ENCODE data around the gene NKAIN2.

Gene NKAIN2

DNA sequence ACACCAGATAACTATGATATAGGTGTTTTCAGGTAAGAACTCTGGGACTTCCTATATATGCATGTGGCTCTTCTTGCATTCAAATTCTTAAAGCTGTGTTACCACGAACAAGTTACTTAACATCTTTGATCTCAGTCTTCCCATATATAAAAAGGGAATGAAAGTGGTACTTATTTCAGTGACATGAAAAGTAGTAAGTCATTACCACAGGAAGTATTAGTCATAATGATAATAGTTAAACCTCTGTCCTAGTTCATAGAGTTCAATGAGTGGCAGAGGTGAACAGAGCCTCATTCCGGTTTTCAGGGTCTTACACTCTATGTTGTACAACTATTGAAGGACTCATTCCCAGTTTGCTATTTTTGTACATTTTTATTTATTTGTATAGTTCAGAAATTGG is 237.0 kb downstream of the NKAIN2 start:
- no peak for DNase-seq

DNA sequence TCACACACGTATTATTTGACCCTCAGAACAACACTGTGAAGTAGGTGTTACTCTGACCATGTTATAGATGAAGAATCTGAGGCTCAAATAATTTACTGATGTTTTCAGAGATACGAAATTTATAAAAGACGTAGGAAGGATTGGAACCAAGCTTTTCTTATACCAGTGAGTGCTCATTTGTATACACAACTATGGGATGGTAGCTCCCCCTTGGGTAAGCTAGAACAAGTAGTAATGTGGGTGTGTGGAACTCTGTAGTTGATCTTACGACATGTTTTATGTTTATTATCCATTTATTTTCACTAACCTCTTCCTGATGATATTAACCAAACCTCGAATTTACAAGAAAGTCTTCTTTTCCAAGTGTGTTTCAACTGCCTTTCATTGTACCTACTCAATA is 248.5 kb downstream of the NKAIN2 start:
- no peak for DNase-seq

DNA sequence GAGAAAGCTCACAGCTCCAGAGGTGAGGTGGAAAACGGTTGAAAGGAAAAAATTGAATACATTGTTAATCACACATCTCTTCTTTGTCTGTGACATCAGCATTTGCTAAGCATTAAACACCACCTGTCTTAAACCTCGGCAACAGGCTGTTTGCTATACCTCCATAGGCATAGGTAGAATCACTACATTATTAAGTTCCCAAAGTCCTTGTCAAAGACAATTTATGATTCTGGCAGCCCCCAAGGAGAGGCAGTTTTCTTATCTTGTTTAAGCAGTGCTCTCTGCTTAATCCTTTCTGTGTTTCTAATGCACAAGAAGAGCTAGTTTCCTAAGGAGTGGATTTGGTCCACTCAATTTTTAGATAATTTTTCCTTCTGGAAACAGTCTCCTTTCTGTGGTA is 249.7 kb downstream of the NKAIN2 start:
- DNase-seq = no peak

DNA sequence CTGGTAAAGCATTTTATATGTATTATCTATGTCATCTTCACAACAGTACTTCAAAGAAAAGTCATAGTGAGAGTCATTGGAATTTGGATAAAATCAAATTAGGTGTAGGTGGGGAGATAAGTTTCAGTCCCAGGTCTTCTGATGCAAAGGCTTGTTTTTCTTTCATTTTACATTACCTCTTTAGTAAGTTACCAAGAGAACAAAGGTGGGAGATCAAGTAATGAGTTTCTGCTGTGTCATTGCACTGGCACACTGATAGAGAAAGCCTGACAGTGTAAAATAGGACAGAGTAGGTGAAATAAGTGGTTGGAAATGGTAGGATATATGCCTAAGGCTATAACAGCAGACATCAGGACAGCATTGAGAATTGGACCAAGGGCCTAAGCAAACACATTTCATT is 250.4 kb downstream of the NKAIN2 start:
- no peak for DNase-seq

DNA sequence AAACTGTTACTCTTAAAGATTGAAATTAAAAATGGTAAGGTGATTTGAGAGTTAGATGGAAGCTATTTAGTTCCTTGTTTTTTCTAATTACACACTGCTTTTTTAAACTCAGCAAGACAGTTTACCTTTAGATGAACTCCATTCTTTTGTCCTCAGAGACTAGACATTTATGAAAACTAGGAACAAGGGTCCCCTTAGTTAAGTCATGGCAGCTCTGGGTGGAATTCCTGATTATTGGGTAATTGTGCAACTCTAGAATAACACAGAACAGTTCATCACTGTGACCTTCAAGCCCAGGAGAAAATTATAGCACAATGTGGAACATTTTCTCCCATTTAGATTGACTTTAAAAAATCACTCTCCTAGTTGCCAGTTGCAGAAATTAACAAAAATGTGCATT is 251.7 kb downstream of the NKAIN2 start:
- DNase-seq = no peak

DNA sequence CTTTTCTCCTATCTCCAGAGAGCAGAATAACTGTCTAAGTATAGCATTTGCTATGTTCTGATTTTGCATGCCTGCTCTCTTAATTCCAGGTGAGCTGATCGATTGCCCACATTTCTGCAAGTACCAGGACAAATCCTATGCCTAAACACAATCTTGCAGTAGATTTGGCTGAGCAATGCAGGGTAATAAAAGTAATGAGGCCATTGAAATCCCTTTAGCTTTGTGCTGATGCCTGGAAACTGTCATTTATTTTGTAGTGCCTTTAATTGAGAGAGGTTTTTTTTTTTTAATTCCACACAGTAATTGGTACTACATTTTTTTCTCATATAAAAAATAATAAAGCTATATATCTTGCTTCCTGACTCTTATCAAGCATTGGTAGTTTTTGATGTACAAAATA is 252.3 kb downstream of the NKAIN2 start:
- no peak for DNase-seq

DNA sequence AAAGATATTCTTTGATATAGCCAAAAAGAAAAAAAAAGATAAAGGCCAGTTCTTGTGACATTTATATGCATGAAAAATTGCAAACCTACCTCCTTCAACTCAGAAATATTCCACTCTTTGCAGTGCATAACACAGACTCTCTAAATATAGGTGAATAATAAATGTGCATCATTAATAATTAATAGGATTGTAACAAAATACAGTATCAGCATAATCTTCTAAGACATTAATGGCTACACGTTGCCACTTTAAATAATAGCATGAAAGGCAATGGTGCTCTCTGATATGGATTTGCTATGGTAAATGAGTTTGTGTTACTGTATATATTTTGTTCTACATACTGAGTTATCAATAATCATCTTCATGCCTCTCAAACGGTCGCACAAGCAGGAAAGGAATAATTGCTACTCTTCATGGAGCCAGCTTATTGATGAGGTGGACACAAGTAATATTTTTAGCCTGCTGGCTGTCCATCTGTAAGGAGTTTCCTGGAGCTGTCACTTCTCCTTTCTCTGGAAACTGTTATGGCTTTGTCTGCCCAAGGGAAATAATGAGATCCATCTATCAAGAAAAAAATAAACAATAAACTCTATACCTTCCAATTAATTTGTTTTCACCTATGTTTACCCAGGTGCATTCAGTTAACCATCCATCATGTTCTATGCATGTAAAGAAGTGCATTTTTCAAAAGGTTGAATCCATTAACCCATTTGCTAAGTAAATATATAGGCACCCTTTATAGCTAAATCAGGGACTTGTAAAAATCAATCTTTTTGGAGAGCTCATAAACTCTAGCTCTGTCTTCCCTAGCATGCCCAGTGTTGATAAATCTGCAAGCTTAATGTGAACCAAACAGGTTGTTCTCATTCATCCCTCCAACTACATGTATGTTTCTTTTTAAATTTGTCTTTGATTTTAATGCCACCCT is 253.0 kb downstream of the NKAIN2 start:
- no peak for DNase-seq

DNA sequence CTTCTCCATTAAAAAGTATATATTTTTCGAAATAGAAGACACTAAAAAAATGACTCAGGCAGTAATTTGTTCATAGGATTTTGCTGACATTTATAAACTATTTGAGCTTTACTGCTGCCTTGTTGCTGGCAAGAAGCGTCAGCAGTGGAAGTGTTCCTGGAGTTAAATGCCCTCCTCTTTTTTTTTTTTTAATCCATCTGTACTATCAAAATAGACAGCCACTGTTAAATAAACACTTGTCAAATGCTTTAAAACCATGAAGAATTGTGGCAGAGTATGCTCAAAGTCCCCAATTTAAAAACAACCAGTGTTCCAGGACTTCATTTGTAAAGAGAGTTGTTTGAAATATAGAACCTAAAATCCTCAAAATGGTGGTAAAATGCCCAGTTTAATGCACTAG is 253.8 kb downstream of the NKAIN2 start:
- DNase-seq = no peak

DNA sequence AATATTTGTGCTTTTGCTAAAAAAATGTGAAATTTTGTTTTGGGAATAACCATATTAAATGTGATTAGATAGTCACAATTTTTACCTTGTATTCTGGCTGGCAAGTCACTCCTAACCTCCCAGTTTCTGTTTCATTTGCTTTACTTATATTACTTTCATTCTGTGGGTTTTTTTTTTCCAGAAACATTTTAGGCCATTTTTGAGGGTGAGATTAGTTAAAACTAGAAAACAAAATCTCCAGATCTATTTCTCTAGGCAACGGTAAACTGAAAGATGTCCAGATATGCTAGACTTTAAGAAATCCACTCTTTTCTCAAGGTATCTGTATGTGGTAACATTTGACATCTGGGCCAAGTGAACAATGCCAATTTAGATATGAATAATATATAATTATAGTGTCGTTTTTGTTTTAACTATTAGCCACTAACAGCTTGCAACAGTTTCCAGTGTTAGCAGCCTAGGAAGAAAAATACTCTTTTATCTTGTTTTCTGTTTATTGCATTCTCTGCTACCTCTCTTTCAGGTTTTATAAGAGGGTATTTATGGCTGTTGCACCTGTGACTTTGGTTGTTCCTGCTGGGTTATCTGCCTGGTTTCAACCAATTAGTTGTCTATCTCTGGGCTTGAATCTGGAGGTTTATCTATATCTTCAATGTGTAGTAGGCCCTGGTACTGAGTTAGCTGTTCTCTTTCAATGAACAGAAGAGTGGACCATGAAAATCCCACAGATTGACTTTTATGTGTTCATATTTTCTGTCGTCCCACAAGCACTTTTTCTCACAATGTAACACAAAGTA is 260.9 kb downstream of the NKAIN2 start:
- no peak for DNase-seq

DNA sequence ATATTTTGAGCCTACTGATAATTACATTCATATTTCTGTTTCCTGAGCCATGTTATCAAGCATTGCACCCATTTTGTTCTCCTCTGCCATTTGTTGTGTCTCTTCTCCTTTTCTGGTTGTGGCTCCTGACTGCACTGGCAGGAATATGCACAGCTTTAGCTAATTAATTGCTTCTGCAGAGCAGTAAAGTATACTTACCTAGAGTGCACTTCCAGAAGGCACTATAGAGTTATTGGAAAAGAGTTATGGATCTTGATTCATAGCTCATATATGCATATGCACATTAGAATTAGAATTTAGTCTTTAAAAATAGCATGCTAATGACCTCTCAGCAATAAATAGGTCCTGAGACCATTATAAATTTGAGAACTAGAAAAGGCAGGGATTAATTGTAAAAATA is 262.6 kb downstream of the NKAIN2 start:
- DNase-seq = no peak

DNA sequence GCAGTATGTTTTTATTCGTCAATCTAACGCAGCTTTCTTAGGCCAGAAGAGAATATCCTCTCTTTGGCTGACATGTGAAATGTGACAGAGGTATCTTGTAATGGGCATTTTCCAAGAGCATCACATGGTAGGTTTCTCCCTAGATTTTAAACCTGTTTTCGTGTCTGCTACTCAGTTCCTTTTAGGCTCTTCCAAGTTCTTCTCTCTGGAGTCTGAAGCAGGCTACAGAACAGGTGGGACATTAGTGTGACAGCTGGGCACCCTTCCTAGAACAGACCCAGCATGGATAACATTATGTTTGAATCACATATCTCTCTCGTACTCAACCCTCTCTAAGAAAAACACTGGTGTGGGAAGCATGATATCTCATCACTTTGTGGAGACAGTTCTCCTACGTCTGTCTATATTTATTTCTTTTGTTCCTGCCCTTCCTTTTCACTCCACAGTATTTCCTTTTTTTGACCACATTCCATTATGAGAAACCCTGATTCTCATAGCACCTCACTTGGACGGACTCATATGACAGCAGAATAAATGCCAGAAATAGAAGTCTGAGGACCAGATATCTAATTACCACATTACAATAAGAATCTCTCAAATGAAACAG is 263.4 kb downstream of the NKAIN2 start:
- no peak for DNase-seq

DNA sequence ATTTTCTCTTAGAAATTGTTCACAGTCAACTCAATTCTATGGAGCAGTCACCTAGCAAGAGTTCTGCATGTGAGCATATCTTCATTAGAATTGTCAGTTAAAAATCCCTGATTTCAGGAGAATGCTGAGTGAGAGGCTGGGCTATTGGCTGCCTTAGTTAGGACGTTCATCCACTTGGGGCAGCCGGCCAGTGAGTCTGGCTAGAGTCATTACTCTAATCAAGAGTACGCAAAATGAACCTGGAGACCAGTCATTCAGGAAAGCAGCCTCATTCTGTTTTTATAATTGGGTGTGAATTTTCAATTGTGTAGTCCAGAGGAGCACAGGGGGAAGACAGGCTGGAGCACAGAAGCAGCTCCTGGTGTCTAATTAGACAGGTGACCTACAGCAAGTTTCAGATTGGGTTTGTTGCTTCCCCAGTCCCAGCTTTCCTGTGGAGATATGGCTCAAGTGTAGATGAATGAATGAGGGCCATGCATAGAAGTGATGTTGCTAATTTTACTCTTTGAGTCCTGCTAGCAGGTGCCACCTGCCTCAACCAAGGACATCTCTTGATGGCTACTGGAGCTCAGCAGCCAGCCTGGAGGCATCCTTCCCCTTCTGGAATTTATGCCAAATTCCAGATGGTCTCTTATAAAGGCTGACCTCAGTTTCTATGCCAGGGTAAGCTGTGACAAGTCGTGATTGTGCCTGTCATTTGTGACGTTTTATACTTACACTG is 265.7 kb downstream of the NKAIN2 start:
- no peak for DNase-seq

DNA sequence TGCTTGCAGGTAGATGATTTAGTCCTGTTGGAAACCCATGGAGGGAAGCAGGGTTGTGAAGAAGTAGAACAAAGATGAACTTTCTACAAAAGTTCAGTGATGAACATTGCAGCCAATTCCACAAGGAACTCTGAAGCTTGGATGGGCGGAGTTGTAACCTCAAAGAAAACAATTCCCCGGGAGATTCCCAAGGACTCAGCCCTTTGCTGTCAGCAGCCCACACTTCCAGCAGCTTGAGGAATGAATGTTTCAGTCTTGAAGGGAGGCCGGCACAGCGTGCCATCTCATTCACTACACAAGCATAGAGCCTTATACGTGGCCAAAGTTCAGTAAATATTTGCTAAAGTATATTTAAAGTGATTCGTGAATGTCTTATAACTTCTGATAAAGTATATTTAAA is 269.4 kb downstream of the NKAIN2 start:
- DNase-seq = no peak

DNA sequence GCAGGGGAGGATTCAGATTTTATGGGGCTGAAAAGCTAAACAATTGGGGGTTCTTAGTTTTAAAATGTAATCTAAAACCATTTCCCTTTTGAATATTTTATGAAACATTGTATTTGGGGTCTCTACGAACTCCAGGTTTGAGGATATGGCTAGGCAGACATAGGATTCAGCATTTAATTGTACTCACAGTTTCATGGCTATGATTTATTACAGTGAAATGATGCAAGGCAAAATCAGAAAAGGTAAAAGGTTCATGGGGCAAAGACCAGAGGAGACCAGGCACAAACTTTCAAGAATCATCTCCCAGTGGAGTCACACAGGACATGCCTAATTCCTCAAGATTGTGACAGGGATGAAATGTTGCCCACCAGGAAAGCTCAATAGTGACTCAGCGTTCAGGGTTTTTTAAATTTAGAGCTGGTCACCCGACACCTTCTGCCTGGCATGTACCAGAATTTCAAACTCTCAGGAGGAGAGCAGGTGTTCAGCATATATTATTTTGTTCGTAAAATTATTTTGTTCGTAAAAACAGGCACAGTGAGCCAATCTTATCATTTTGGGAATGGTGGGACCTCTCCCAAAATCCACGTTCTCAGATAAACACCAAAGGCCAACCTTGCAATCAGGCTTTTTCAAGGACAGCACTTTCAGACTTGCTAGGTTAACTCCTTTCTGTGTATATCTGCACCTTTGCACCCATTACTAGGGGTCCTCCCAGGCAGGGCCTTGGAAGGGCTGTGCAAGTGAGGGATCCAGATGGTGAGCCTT is 270.3 kb downstream of the NKAIN2 start:
- DNase-seq = no peak

DNA sequence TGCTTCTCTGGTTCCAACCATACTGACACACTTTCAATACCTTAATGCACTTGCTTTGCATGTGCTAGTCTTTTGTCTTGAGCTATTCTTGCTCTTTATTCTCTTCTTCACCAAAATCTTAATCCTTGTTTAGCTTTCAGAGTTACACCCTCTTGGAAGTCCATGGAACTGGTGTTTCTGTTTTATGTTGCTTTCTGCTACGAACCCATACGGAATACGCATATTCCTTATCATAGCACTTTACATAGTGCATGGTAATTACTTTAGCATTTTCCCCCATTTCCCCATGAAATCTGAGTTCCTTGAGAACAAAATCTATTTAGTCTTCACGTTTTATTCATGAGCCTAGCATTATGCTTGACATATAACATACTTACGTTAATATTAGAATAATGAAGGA is 270.9 kb downstream of the NKAIN2 start:
- no peak for DNase-seq

DNA sequence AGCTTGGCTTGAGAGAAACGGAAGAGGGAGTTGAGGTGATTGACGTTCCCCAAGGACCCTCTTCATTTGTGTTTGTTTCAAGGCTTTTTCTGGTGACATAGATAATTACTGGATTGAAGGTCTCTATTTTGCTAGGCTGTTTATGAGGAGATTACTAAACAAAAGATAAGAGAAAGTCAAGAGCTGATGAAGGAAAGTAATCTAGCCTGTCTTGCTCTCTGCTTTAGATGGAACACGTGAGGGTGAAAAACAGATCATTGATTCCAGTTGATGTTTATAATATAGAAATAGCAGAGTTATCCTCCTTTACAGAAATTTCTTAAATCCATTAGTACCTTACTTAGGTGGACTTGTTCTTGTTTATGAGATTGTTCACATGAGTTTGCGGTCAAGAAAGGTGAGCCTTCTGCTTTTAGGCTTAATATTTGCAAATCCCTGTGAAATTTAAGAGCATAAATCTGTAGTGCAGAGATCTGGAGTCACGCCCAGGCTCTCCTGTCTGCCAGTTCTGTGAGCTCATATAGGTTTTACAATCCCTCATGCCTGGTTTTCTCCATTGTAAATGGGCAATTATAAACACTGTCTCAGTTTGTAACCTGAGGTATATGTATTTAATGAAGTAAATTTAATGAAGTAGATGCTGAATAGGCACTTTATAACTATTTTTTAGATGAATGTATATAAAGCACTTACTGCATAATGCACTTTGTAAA is 272.8 kb downstream of the NKAIN2 start:
- no peak for DNase-seq

DNA sequence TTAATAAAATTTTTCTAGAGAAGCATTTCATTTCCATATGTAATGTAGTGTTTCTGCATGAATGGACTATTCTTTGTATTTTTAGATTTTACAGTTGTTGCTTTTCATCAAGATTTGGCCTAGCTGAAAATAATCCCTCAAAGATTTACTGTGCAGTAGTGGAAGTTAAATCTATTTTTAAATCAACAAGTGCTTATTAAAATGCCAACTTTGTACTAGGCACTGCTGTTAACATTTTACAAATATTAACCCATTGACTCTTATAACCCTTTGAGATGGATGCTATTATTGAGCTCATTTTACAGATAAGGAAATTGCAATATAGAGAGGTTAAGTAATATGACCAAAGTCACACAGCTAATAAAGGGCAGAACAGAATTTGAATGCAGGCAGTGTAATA is 274.5 kb downstream of the NKAIN2 start:
- DNase-seq = no peak

DNA sequence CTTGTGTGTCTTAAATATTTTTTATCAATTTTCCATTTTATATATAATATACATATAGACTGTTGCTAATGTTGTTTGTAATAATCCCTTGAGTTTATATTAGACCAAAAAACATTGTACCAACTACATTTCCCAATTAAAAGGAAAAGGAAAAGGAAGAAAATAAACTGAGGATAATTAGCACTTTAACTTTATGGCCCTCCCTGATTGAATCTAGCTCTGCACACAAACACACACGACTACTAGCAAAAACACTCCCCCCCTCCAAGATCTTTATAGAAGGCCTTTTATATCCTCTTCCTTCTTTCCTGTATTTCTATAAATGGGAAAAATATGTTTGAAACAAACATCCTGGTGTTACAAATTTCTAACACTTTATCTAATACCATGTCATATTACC is 276.8 kb downstream of the NKAIN2 start:
- no peak for DNase-seq

DNA sequence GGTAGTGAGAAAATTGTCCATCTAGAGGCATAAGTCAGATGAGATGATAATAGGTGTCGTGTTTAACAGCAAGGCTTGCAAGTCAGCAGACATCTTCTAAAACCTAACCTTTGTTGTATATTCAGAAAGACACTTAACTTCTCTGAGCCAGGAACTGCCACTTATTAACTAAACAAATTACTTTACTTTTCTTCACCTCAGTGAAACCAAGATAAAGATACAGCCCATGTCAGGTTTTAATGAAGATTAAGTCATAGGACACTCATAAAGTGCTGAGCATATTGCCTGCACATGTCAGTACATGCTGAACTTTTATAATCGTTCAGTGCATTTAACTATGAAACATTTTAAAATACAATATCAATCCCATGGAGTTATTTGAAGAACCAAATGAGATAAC is 286.8 kb downstream of the NKAIN2 start:
- no peak for DNase-seq

DNA sequence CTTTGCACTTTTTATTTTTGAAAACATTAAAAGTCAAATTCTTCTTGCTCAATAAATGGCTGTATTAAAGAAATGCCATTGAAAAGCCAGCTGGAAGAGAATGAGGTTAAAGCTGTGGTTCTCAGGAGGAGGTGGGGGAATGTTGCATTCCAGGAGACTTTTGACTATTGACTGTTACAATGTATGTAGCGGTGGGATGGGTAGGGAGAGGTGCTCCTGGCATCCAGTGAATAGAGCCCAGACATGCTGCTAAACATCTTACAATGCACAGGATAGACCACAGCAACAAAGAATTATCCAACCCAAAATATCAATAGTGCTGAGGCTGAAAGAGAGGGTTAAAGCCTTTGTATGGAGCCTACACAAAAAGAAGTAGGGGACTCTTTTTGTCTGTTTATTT is 295.9 kb downstream of the NKAIN2 start:
- DNase-seq = no peak

DNA sequence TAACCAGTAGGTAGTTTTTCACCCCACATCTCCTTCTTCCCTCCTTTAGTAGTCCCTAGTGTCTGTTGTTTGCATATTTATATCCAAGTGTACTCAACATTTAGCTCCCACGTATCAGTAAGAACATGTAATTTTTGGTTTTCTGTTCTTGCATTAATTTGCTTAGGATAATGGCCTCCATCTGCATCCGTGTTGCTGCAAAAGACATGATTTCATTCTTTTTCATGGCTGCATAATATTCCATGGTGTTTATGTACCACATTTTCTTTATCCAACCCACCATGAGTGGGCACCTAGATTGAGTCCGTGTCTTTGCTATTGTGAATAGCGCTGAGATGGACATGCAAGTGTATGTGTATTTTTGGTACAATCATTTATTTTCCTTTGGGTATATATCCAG is 306.8 kb downstream of the NKAIN2 start:
- DNase-seq = no peak

DNA sequence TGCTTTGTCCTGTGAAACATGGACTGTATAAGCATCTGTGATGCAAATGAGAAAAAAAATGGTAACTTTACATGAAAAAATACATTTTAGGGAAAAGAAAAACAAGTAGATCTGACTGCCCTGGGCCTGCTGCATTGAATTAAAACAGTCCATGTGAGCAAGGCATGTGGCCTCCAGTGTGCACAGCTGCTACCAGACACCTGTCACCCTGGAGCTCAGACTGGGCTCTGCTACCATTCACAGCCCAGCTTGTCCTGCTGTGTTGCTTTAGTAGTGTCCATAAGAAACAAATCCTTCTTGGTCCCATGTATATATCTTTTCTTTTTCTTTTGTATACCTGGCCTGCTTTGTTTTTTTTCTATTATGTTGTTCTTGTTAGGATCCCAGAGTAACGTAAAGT is 315.9 kb downstream of the NKAIN2 start:
- no peak for DNase-seq

All from CD4-positive, alpha-beta T cell treated with Interleukin-6 for 4 hours (primary cell).